HG03175 (cell line): ENCODE measurements around the gene PLIN4.

ENCODE experiments used
- ATAC-seq: cut with Tn5 transposase; IDR thresholded peaks from one replicate; pipeline ENCODE4 v1.9.1; 2021; ENCODE audit warnings: mild to moderate bottlenecking, moderate library complexity; ENCODE audit not compliant: unreplicated experiment

PLIN4 gene

DNA sequence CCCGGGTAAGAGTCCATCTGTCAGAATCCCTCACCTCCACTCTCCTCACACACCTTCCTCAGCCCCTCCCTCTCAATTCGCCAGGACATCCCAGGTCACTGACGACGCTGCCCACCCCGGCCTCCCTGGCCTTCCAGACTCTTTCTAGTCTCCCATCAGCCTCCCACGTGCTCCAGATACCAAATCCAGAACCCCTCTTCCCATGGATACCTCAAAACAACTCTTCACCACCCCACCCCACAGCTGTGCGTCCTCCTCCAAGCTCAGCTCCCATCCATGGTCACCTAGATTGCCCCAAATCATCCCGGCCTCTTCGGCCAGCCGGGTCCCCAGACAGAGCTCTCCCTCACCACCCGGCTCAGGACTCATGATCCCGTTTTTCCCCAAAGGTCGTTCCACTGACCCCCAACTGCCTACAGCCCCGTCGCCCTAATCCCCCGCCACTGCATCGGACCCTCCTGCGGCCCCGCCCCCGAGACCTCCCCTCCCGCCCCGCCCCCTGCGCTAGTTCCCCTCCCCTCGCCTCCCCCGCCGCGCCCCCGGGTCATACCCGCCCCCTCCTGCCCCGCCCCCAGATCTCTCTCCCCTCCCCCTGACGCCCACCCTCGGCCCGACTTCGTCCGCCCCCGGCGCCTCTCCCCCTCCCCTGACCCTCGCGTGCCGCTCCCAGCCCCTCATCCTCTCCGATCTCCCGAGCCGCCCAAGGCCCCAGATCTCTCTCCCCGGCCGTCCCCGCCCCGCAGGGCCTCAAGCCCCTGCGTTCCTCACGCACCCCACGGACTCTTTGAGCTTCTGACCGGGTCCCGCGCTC lies 61.2 kb downstream of the PLIN4 start:
- peak; percentile 6 for ATAC-seq

DNA sequence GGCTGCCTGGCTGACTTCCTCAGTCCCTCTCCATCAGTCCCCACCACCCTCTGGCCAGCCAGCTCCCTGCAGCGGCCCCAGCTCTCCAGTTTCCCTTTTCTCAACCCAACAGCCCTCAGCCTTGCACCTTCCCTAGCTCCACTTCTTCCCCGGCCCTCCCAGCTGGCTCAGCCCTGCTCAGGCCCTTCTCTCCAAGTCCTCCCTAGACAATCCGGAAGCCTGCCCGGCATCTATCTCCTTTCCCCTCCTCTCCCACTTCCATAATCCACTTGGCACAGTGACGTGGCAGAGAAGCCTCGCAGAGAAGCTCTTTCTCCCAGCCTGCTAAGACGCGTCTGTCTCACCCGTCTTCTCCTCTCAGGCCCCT lies 61.8 kb downstream of the PLIN4 start:
- no peak for ATAC-seq

- ATAC-seq = no peak
Observed at GRCh38 chr19:4455719-4456475, 62.4 kb downstream of the PLIN4 start.

- ATAC-seq = no peak
Observed at GRCh38 chr19:4454747-4455718, 63.3 kb downstream of the PLIN4 start.

GRCh38 chr19:4453232-4454179 lies 64.8 kb downstream of the PLIN4 start:
- no peak for ATAC-seq

GRCh38 chr19:4452230-4452990 lies 65.9 kb downstream of the PLIN4 start:
- ATAC-seq = no peak
